ENCODE results near the gene UST.
"Not testable (repeated sequence)": the region's sequence is repeated elsewhere in the genome, so short reads cannot be mapped to it uniquely, and the experiment has no call there.

UST gene

GRCh38 chr6:148840256-148840655 lies 93.4 kb downstream of the UST start:
- DNase-seq: no peak

- no peak for DNase-seq
Observed at GRCh38 chr6:148842296-148843019, 95.6 kb downstream of the UST start.

- no peak for DNase-seq
Observed at GRCh38 chr6:148845464-148845863, 98.6 kb downstream of the UST start.

GRCh38 chr6:148846778-148847761 lies 100.2 kb downstream of the UST start:
- no peak for DNase-seq

GRCh38 chr6:148848915-148849314 lies 102.1 kb downstream of the UST start:
- DNase-seq: no peak

GRCh38 chr6:148849449-148849848 lies 102.6 kb downstream of the UST start:
- not testable (repeated sequence) for DNase-seq

- DNase-seq: no peak
Observed at GRCh38 chr6:148850964-148851363, 104.1 kb downstream of the UST start.

- peak; percentile 48 for DNase-seq
Observed at GRCh38 chr6:148851683-148852556, 105.1 kb downstream of the UST start.

GRCh38 chr6:148852688-148853087 lies 105.9 kb downstream of the UST start:
- DNase-seq: no peak

GRCh38 chr6:148853113-148853512 lies 106.3 kb downstream of the UST start:
- DNase-seq: not testable (repeated sequence)

GRCh38 chr6:148854096-148854495 lies 107.3 kb downstream of the UST start:
- peak; percentile 21 for DNase-seq

GRCh38 chr6:148854992-148855391 lies 108.2 kb downstream of the UST start:
- DNase-seq: no peak

GRCh38 chr6:148855744-148856143 lies 108.9 kb downstream of the UST start:
- no peak for DNase-seq

GRCh38 chr6:148857798-148858390 lies 111.1 kb downstream of the UST start:
- DNase-seq: no peak

GRCh38 chr6:148864132-148864531 lies 117.3 kb downstream of the UST start:
- not testable (repeated sequence) for DNase-seq

- no peak for DNase-seq
Observed at GRCh38 chr6:148864941-148865340, 118.1 kb downstream of the UST start.

GRCh38 chr6:148866657-148867268 lies 119.9 kb downstream of the UST start:
- no peak for DNase-seq

GRCh38 chr6:148867862-148868261 lies 121.0 kb downstream of the UST start:
- DNase-seq: no peak

- DNase-seq: no peak
Observed at GRCh38 chr6:148868314-148868713, 121.5 kb downstream of the UST start.

- no peak for DNase-seq
Observed at GRCh38 chr6:148868901-148869300, 122.1 kb downstream of the UST start.

- peak; percentile 18 for DNase-seq
Observed at GRCh38 chr6:148869585-148869984, 122.8 kb downstream of the UST start.

GRCh38 chr6:148873154-148873553 lies 126.3 kb downstream of the UST start:
- DNase-seq: no peak

Measured in eye (tissue), 1 donor.